Cardiac muscle cell (in vitro differentiated cells and primary cell): ENCODE measurements around the gene EPB41L2. TPM values are rescaled to one million over a fixed set of nuclear protein-coding genes. Genes with fewer than 3 reads are reported as not detected.
A peak's percentile ranks its signal among the peaks of the same experiment; 100 is the strongest.

ENCODE experiments used
- DNase-seq, 2 donors: peaks; one replicate each; pipeline versions ENCODE4 v3.0.0 to v3.0.0-alpha.2; 2010 to 2017; ENCODE audit warnings: low read depth in 1 of 2, low spot score in 1 of 2
- H3K27ac ChIP-seq: fragments of 200-600 bp; sonication (generic); 2 replicates; pipeline ENCODE4 v1.5.1; 2016
- H3K27me3 ChIP-seq: fragments of 200-600 bp; sonication (generic); 2 replicates; pipeline ENCODE4 v1.6.0; 2016; ENCODE audit warnings: control low read depth
- H3K36me3 ChIP-seq: fragments of 200-600 bp; sonication (generic); 2 replicates; pipeline ENCODE4 v1.5.1; 2016; ENCODE audit warnings: control low read depth
- H3K4me1 ChIP-seq: fragments of 200-600 bp; sonication (generic); 2 replicates; pipeline ENCODE4 v1.8.1; 2017; ENCODE audit warnings: low read depth, mild to moderate bottlenecking, mixed run types
- H3K4me3 ChIP-seq: fragments of 200-600 bp; sonication (generic); 2 replicates; pipeline ENCODE4 v1.5.1; 2016; ENCODE audit warnings: mild to moderate bottlenecking
- H3K9me3 ChIP-seq: fragments of 200-600 bp; sonication (generic); 2 replicates; pipeline ENCODE4 v1.5.1; 2017; ENCODE audit warnings: low read depth, mild to moderate bottlenecking, control low read depth
- CTCF ChIP-seq: IDR thresholded peaks from 2 replicates; pipeline ENCODE4 v1.5.1; 2012; ENCODE audit warnings: low read depth, mild to moderate bottlenecking, low read length
- polyA plus RNA-seq: library from polyadenylated mRNA; unstranded; fragments of >200 nt; fragmentation: Nextera tagmentation; extraction: Ambion mirVana; gene quantifications from 2 replicates; pipeline ENCODE4 v1.2.1, GENCODE V29; 2016
- total RNA-seq: library from RNA; depleted of rRNA; stranded (reverse); fragments of >200 nt; gene quantifications from 2 replicates; pipeline ENCODE4 v1.2.3, GENCODE V29; 2016

The EPB41L2 gene
- total and polyA plus RNA-seq, 2 experiments from 2014 or later = 11.0 to 24.0 TPM

- DNase-seq = no peak
- no peaks in the 10 kb centered on the region for H3K36me3 ChIP-seq
- no peak for TF ChIP-seq CTCF
- H3K27me3 ChIP-seq = no peaks in the 10 kb centered on the region
- no peaks in the 10 kb centered on the region for H3K9me3 ChIP-seq
- H3K27ac ChIP-seq = no peak overlapping the region
- H3K4me3 ChIP-seq = no peak overlapping the region
- H3K4me1 ChIP-seq = no peaks in the 10 kb centered on the region
Measured at GRCh38 chr6:131067521-131067920, 4.5 kb upstream of the EPB41L2 start.

- no peaks in the 10 kb centered on the region for H3K27me3 ChIP-seq
- no peak for DNase-seq
- no peaks in the 10 kb centered on the region for H3K36me3 ChIP-seq
- peaks cover 6% of the 10 kb centered on the region for H3K4me1 ChIP-seq
- no peak for TF ChIP-seq CTCF
- H3K9me3 ChIP-seq = no peaks in the 10 kb centered on the region
- H3K4me3 ChIP-seq = no peak overlapping the region
- H3K27ac ChIP-seq = no peak overlapping the region
Measured at GRCh38 chr6:131065824-131066171, 2.8 kb upstream of the EPB41L2 start.

GRCh38 chr6:131065112-131065823, 2.2 kb upstream of the EPB41L2 start:
- no peak overlapping the region for H3K27ac ChIP-seq
- H3K9me3 ChIP-seq = no peaks in the 10 kb centered on the region
- no peak for TF ChIP-seq CTCF

GRCh38 chr6:131063764-131064272, 773 bp upstream of the EPB41L2 start:
- DNase-seq = no peak
- no peak for TF ChIP-seq CTCF
- H3K27me3 ChIP-seq = no peaks in the 10 kb centered on the region
- peaks cover 6% of the 10 kb centered on the region for H3K4me1 ChIP-seq
- H3K4me3 ChIP-seq = peak overlapping the region; percentile 97
- H3K9me3 ChIP-seq = no peaks in the 10 kb centered on the region
- no peaks in the 10 kb centered on the region for H3K36me3 ChIP-seq
- peak overlapping the region; percentile 61 for H3K27ac ChIP-seq

More at GRCh38 chr6:131065112-131065823, 2.2 kb upstream of the EPB41L2 start:
- Histone ChIP-seq H3K4me3 (no peak overlapping the region), H3K4me1 (peaks cover 6% of the 10 kb centered on the region), H3K27me3 (no peaks in the 10 kb centered on the region), H3K36me3 (no peaks in the 10 kb centered on the region)
- DNase-seq = no peak

- TF ChIP-seq CTCF = no peak
- Histone ChIP-seq H3K36me3 (no peaks in the 10 kb centered on the region), H3K27me3 (no peaks in the 10 kb centered on the region), H3K9me3 (no peaks in the 10 kb centered on the region), H3K4me3 (peak overlapping the region; percentile 97), H3K4me1 (peaks cover 6% of the 10 kb centered on the region), H3K27ac (peak overlapping the region; percentile 61)
- peak; percentile 31 to 40 for DNase-seq
Measured at GRCh38 chr6:131062241-131063027, 611 bp downstream of the EPB41L2 start.
